NT2/D1 (cell line): Measurements from ENCODE around the gene MIEF1.

Experiments
- YY1 ChIP-seq: IDR thresholded peaks from 2 replicates; pipeline ENCODE4 v1.6.1; 2011; ENCODE audit not compliant: insufficient read length, insufficient read depth
- ZNF274 ChIP-seq: IDR thresholded peaks from 2 replicates; pipeline ENCODE4 v1.6.1; 2011; ENCODE audit warnings: mild to moderate bottlenecking, low read depth, low read length

GRCh38 chr22:39535831-39536449, 33.9 kb downstream of the MIEF1 start:
- TF ChIP-seq YY1 = no peak
- TF ChIP-seq ZNF274 = no peak
